OCI-LY7 (cell line): ENCODE measurements around the gene SAP30L. TPM values are rescaled to one million over a fixed set of nuclear protein-coding genes. Genes with fewer than 3 reads are reported as not detected.

Experiments used
- BruUV-seq: library from RNA; stranded (reverse); fragments of 400-500 nt; replicated peaks from 2 replicates; lab custom pipeline; 2021; lab: Mats Ljungman, UMichigan
- CTCF ChIA-PET: fragments of 300-600 bp; sonication (Branson Sonifier 250); formaldehyde crosslinking; loops from one replicate; lab custom pipeline; 2022; ENCODE audit warnings: antibody characterized with exemption; ENCODE audit not compliant: unreplicated experiment; lab: Charles Lee
- POLR2A ChIA-PET: fragments of 300-600 bp; sonication (Branson Sonifier 250); formaldehyde crosslinking; loops from one replicate; lab custom pipeline; 2022; ENCODE audit warnings: antibody characterized with exemption; lab: Charles Lee
- DNase-seq: peaks from one replicate; pipeline ENCODE4 v3.0.0-alpha.2; 2015; ENCODE audit warnings: low spot score
- H2AFZ ChIP-seq: fragments of 200-600 bp; sonication (generic), shearing (Covaris generic); 2 replicates; pipeline ENCODE4 v1.6.1; 2014; ENCODE audit warnings: mild to moderate bottlenecking, antibody characterized with exemption, low read length, moderate library complexity
- H3K27ac ChIP-seq: fragments of 200-600 bp; sonication (generic); 2 replicates; pipeline ENCODE4 v1.5.1; 2014; ENCODE audit warnings: mixed run types, low read depth, mild to moderate bottlenecking, moderate library complexity, low read length, inconsistent platforms; ENCODE audit not compliant: poor library complexity, severe bottlenecking
- H3K36me3 ChIP-seq: fragments of 200-600 bp; sonication (generic); 2 replicates; pipeline ENCODE4 v1.6.1; 2014; ENCODE audit warnings: mild to moderate bottlenecking, antibody characterized with exemption, low read length, moderate library complexity, mixed read lengths; ENCODE audit not compliant: insufficient read depth
- H3K4me1 ChIP-seq: fragments of 200-600 bp; sonication (generic); 2 replicates; pipeline ENCODE4 v1.5.1; 2014; ENCODE audit warnings: mild to moderate bottlenecking, low read length; ENCODE audit not compliant: insufficient read depth, poor library complexity, severe bottlenecking
- H3K4me2 ChIP-seq: fragments of 200-600 bp; sonication (generic); 2 replicates; pipeline ENCODE4 v1.6.1; 2014; ENCODE audit warnings: mild to moderate bottlenecking, low read length
- H3K4me3 ChIP-seq: fragments of 200-600 bp; sonication (generic); 2 replicates; pipeline ENCODE4 v1.5.1; 2014; ENCODE audit warnings: mild to moderate bottlenecking, low read depth, low read length; ENCODE audit not compliant: poor library complexity, severe bottlenecking
- H3K79me2 ChIP-seq: fragments of 200-600 bp; sonication (generic); 2 replicates; pipeline ENCODE4 v1.6.1; 2016; ENCODE audit warnings: low read depth, mild to moderate bottlenecking, low read length, moderate library complexity, mixed read lengths; ENCODE audit not compliant: insufficient read depth
- H3K9me2 ChIP-seq: fragments of 200-600 bp; sonication (generic); 2 replicates; pipeline ENCODE4 v1.6.1; 2016; ENCODE audit warnings: mild to moderate bottlenecking, low read length, mixed read lengths; ENCODE audit not compliant: insufficient read depth
- H3K9me3 ChIP-seq: fragments of 200-600 bp; sonication (generic); 2 replicates; pipeline ENCODE4 v1.6.1; 2014; ENCODE audit warnings: mild to moderate bottlenecking, mixed run types, low read length, mixed read lengths
- H4K20me1 ChIP-seq: fragments of 200-600 bp; sonication (generic); 2 replicates; pipeline ENCODE4 v1.6.1; 2014; ENCODE audit warnings: mild to moderate bottlenecking, antibody characterized with exemption, low read length, moderate library complexity, mixed read lengths; ENCODE audit not compliant: insufficient read depth
- EZH2phosphoT487 ChIP-seq: fragments of 200-600 bp; sonication (generic); IDR thresholded peaks from 2 replicates; pipeline ENCODE4 v1.6.1; 2018; ENCODE audit warnings: low read depth, borderline replicate concordance, mild to moderate bottlenecking, mixed run types, antibody characterized with exemption, low read length, moderate library complexity, mixed read lengths
- intact Hi-C: fragments of 100-400 bp; cut with micrococcal nuclease; formaldehyde crosslinking; loops from one replicate; pipeline ENCODE4 v1.10.0; 2022; ENCODE audit not compliant: unreplicated experiment
- total RNA-seq, 2 experiments: library from RNA; depleted of rRNA in 1 of 2; stranded (reverse); fragments of >200 nt in 1 of 2; shearing (Covaris generic) in 1 of 2; gene quantifications; 2 replicates each; pipeline ENCODE4 v1.2.3, GENCODE V29; 2014 to 2022
- TF ChIP-seq, protein P1 (sequence below): fragments of 200-600 bp; sonication (generic); conservative IDR thresholded peaks from 2 replicates; pipeline ENCODE4 v1.5.1; 2014; ENCODE audit warnings: mild to moderate bottlenecking, antibody characterized with exemption, low read length, moderate library complexity, mixed read lengths

Gene SAP30L
- total RNA-seq, 2 experiments from 2014 or later, result 37.5 to 38.7 TPM

GRCh38 chr5:154505567-154505966 is 59.8 kb downstream of the SAP30L start:
- BruUV-seq, result no TSS peak
- Histone ChIP-seq H2AFZ (no peak overlapping the region), H3K36me3 (no peaks in the 10 kb centered on the region), H3K4me1 (no peaks in the 10 kb centered on the region), H3K4me2 (no peak overlapping the region), H3K27ac (no peak overlapping the region), H3K79me2 (no peaks in the 10 kb centered on the region), H3K9me2 (no peaks in the 10 kb centered on the region), H4K20me1 (no peaks in the 10 kb centered on the region), H3K9me3 (no peaks in the 10 kb centered on the region), H3K4me3 (no peak overlapping the region)
- ChIA-PET CTCF (no interaction called here), POLR2A (interaction anchor here (0.8 kb wide), 1 partner anchor 21 kb away, joined by 3 read pairs; no protein-coding TSS in a partner anchor)
- intact Hi-C loops, result no loop called here
- TF ChIP-seq EZH2phosphoT487, result no peak
- TF ChIP-seq, protein P1, sequence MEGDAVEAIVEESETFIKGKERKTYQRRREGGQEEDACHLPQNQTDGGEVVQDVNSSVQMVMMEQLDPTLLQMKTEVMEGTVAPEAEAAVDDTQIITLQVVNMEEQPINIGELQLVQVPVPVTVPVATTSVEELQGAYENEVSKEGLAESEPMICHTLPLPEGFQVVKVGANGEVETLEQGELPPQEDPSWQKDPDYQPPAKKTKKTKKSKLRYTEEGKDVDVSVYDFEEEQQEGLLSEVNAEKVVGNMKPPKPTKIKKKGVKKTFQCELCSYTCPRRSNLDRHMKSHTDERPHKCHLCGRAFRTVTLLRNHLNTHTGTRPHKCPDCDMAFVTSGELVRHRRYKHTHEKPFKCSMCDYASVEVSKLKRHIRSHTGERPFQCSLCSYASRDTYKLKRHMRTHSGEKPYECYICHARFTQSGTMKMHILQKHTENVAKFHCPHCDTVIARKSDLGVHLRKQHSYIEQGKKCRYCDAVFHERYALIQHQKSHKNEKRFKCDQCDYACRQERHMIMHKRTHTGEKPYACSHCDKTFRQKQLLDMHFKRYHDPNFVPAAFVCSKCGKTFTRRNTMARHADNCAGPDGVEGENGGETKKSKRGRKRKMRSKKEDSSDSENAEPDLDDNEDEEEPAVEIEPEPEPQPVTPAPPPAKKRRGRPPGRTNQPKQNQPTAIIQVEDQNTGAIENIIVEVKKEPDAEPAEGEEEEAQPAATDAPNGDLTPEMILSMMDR, result no peak
- no peak for DNase-seq

DNA sequence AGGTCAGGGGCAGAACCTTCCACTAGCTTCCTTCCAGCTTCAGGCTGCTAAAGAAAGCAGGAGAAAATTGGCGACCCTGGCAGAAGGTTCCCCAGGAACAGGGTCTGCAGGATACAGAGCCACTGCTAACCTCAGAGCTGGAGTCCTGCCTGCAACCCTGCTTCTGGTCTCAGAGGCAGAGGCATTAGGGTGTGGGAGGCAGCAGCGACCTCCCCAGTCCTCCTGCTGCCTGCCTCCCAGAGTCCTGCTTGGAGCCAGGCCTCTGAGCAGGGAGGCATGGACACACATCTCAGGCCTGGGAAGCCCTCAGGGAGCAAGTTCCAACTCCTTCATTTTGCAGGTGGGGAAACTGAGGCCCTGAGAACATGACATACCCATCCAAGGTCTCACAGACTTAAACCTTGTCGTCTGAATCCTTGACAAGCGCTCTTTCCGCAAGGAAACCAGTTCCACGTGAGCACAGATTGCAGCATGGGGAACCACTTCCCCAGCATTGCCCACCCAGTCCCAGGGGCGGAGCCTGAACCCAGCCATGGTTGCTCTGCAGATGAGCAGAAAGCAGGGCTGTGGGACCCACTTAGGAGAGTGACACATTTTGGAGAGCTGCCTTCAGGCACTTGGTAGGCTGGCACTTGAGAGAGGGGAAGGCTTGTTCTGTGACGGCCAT is 60.4 kb downstream of the SAP30L start:
- DNase-seq, result no peak
- H3K9me2 ChIP-seq, result no peaks in the 10 kb centered on the region
- no peaks in the 10 kb centered on the region for H3K9me3 ChIP-seq
- no peak overlapping the region for H3K4me3 ChIP-seq
- no peaks in the 10 kb centered on the region for H3K4me1 ChIP-seq
- H2AFZ ChIP-seq, result no peak overlapping the region
- H3K4me2 ChIP-seq, result no peak overlapping the region
- no peaks in the 10 kb centered on the region for H3K79me2 ChIP-seq
- intact Hi-C loops, result no loop called here
- TF ChIP-seq, protein P1, result no peak
- TF ChIP-seq EZH2phosphoT487, result no peak
- H3K27ac ChIP-seq, result no peak overlapping the region
- H4K20me1 ChIP-seq, result no peaks in the 10 kb centered on the region
- no peaks in the 10 kb centered on the region for H3K36me3 ChIP-seq
- CTCF ChIA-PET, result no interaction called here
- POLR2A ChIA-PET, result interaction anchor here (0.6 kb wide), 1 partner anchor 10 kb away, joined by 3 read pairs; no protein-coding TSS in a partner anchor
- BruUV-seq, result no TSS peak

GRCh38 chr5:154506716-154507080 is 60.9 kb downstream of the SAP30L start:
- BruUV-seq, result no TSS peak
- H3K4me1 ChIP-seq, result no peaks in the 10 kb centered on the region
- no peaks in the 10 kb centered on the region for H3K36me3 ChIP-seq
- no peaks in the 10 kb centered on the region for H3K9me3 ChIP-seq
- TF ChIP-seq EZH2phosphoT487, result no peak
- TF ChIP-seq, protein P1, result no peak
- H3K9me2 ChIP-seq, result no peaks in the 10 kb centered on the region
- H3K4me3 ChIP-seq, result no peak overlapping the region
- ChIA-PET CTCF (no interaction called here), POLR2A (interaction anchor here (0.6 kb wide), 1 partner anchor 10 kb away, joined by 3 read pairs; no protein-coding TSS in a partner anchor)
- no peaks in the 10 kb centered on the region for H3K79me2 ChIP-seq
- H3K4me2 ChIP-seq, result no peak overlapping the region
- H4K20me1 ChIP-seq, result no peaks in the 10 kb centered on the region
- H2AFZ ChIP-seq, result no peak overlapping the region
- intact Hi-C loops, result no loop called here
- H3K27ac ChIP-seq, result no peak overlapping the region
- DNase-seq, result no peak
